Thoracic aorta (tissue), 2 donors: ENCODE measurements around the gene CCDC182. TPM values are rescaled to one million over a fixed set of nuclear protein-coding genes. Genes with fewer than 3 reads are reported as not detected.

ENCODE experiments used
- ATAC-seq: fragments of 150-250 bp; one replicate; pipeline ENCODE4 v1.8.0; 2017; ENCODE audit warnings: low read depth; ENCODE audit not compliant: insufficient number of reproducible peaks, low FRiP score
- DNase-seq: peaks from one replicate; pipeline ENCODE4 v3.0.0-alpha.2; 2020; ENCODE audit warnings: low spot score
- H3K27ac ChIP-seq, 2 donors: fragments of 200-600 bp; sonication (generic); 1 replicate in 1 of 2; 2 replicates in 1 of 2; pipeline ENCODE4 v1.5.1; 2016; ENCODE audit warnings: mild to moderate bottlenecking in 2 of 2, moderate library complexity in 2 of 2
- H3K27me3 ChIP-seq: fragments of 200-600 bp; sonication (generic); replicated peaks from 2 replicates; pipeline ENCODE4 v1.6.0; 2016; ENCODE audit warnings: mild to moderate bottlenecking; ENCODE audit not compliant: insufficient read depth
- H3K36me3 ChIP-seq: fragments of 200-600 bp; sonication (generic); one replicate; pipeline ENCODE4 v1.5.1; 2016
- H3K4me1 ChIP-seq, 2 donors: fragments of 200-600 bp; sonication (generic); 1 replicate in 1 of 2; 2 replicates in 1 of 2; pipeline versions ENCODE4 v1.5.1 to v1.6.0; 2016; ENCODE audit warnings: low read depth in 2 of 2, mild to moderate bottlenecking in 1 of 2; ENCODE audit not compliant: control insufficient read depth in 1 of 2
- H3K4me3 ChIP-seq: fragments of 200-600 bp; sonication (generic); 2 replicates; pipeline ENCODE4 v1.5.1; 2016; ENCODE audit warnings: mild to moderate bottlenecking
- H3K9me3 ChIP-seq: fragments of 200-600 bp; sonication (generic); 2 replicates; pipeline ENCODE4 v1.5.1; 2016
- total RNA-seq, 2 donors: library from RNA; depleted of rRNA; stranded (reverse); fragments of >200 nt; gene quantifications; one replicate each; pipeline versions ENCODE4 v1.1.0 to v1.2.3, GENCODE V29; 2016
- TF ChIP-seq, protein P1 (sequence below): fragments of 200-600 bp; sonication (generic); IDR thresholded peaks from one replicate; pipeline ENCODE4 v1.5.1; 2019; ENCODE audit warnings: antibody characterized with exemption

The CCDC182 gene
- not detected for total RNA-seq

DNA sequence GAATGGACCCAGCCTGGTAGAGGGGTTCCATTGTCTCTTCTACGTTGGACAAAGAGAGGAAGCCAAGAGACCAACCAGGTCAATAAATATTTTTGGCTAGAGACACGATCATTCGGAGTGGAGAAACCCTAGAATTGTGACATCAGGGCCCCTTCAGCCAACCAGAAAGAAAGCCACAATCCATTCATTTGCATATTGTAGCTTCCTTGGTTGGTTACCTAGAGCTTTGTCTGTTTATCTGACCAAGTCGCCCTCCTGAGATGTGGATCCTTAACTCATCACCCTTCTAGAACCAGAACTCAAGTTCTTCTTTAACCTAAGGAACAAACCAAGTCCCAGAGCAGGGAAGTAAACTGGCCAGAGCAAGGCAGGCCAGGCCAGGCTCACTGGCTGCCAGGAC is at the start of gene CCDC182:
CCDC182 (minus strand) TSS at position 58 of the 400 bp plus-strand sequence; CDS start at position 31, 27 bp downstream.
- Histone ChIP-seq H3K27ac (no peak within 1 kb of the TSS), H3K4me1 (no peaks in the 10 kb centered on the region), H3K4me3 (no peak within 1 kb of the TSS), H3K9me3 (no peaks in the 10 kb centered on the region), H3K27me3 (no peaks in the 10 kb centered on the region), H3K36me3 (no peaks in the 10 kb centered on the region)
- ATAC-seq (no peak), DNase-seq (no peak)
- TF ChIP-seq, protein P1, sequence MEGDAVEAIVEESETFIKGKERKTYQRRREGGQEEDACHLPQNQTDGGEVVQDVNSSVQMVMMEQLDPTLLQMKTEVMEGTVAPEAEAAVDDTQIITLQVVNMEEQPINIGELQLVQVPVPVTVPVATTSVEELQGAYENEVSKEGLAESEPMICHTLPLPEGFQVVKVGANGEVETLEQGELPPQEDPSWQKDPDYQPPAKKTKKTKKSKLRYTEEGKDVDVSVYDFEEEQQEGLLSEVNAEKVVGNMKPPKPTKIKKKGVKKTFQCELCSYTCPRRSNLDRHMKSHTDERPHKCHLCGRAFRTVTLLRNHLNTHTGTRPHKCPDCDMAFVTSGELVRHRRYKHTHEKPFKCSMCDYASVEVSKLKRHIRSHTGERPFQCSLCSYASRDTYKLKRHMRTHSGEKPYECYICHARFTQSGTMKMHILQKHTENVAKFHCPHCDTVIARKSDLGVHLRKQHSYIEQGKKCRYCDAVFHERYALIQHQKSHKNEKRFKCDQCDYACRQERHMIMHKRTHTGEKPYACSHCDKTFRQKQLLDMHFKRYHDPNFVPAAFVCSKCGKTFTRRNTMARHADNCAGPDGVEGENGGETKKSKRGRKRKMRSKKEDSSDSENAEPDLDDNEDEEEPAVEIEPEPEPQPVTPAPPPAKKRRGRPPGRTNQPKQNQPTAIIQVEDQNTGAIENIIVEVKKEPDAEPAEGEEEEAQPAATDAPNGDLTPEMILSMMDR, result no peak

DNA sequence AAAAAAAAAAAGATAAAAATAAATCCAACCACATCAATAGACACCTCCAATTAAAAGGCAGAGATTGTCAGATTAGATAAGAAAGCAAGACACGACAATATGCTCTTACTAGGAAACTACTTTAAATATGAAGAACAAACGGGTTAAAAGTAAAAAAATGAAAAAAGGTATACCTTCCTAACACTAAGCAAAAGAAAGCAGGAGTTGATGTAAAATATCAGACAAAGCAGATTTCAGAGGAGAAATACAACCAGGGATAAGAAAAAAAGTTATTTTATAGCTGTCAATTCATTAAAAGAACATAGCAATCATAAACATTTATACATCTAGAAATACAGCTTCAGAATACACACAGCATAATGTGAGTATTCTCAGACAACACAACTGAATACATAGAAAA is 49.7 kb upstream of the CCDC182 start:
- Histone ChIP-seq H3K9me3 (no peaks in the 10 kb centered on the region), H3K27me3 (no peaks in the 10 kb centered on the region), H3K36me3 (no peaks in the 10 kb centered on the region), H3K4me3 (no peak overlapping the region), H3K27ac (no peak overlapping the region), H3K4me1 (no peaks in the 10 kb centered on the region)
- TF ChIP-seq, protein P1, result no peak
- ATAC-seq (no peak), DNase-seq (no peak)

DNA sequence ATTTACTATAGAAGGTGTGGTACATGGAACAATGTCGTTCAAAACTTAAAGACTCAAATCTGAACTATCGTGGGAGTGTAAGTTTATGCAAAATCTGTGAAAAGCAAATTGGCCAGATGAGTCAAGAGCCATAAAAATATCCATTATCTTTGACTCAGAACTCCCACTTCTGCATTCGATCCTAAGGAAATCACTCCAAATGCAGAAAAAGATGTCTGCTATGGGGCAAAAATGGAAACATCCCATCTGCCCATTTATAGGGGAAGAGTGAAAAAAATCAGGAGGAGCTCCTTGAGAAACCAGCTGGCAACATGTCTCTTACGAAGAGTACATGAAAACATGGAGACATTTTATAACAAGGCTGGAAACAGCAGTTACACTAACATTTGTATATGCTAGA is 43.6 kb upstream of the CCDC182 start:
- no peak for ATAC-seq
- DNase-seq, result no peak
- no peak overlapping the region for H3K27ac ChIP-seq
- no peaks in the 10 kb centered on the region for H3K36me3 ChIP-seq
- H3K4me1 ChIP-seq, result no peaks in the 10 kb centered on the region
- no peaks in the 10 kb centered on the region for H3K27me3 ChIP-seq
- no peaks in the 10 kb centered on the region for H3K9me3 ChIP-seq
- H3K4me3 ChIP-seq, result no peak overlapping the region
- TF ChIP-seq, protein P1, result no peak

DNA sequence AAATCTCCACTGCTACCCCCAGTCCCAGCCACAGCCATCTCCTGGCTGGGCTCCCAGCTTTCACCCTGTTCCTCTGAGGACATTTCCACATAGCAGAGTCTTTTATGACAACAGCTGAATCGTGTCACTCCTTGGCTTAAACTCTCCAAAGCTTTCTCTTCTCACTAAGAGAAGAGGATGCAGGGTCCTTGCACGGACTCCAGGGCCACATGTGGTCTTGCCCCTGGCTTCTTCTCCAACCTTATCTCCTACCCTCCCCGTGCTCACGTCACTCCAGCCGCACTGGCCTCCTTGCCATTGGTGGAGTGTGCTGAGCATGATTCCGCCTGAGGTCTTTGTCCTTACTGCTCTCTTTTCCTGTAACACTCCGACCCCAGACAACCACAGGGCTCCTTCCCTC is 39.9 kb upstream of the CCDC182 start:
- Histone ChIP-seq H3K9me3 (no peaks in the 10 kb centered on the region), H3K27me3 (no peaks in the 10 kb centered on the region), H3K36me3 (no peaks in the 10 kb centered on the region), H3K27ac (no peak overlapping the region), H3K4me1 (peaks cover 10% of the 10 kb centered on the region in 2 donors), H3K4me3 (no peak overlapping the region)
- DNase-seq (no peak), ATAC-seq (no peak)
- TF ChIP-seq, protein P1, result no peak

DNA sequence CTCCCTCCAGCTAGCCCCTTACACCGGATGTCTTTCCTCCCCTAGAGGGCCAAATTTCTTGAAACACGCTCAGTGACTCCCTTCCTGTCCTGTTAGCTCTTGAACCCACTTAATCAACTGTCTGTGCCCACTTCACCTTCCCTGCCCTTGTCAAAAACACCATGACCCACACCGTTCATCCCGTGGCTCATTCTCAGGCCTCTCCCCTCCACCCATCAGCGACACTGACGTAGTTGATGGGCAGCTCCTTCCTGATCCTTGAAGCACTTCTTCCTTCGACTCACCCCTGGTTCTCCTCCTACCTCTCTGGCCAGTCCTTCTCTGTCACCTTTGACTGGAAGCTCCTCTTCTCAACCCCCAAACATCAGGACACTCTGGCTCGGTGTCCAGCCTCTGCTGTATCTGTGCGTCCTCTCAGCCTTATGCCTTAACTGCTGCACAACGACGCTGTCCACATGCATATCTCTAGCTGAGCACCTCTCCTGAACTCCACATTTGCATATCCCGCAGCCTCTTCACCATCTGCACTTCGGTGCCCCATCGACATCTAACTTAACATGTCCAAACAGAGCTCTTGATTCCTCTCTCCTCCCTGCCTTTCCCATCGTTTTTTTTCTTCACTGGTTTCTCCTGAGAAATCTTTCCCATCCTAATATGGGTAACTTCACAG is 39.3 kb upstream of the CCDC182 start:
- ATAC-seq (no peak), DNase-seq (no peak)
- TF ChIP-seq, protein P1, result no peak
- H3K27ac ChIP-seq, result no peak overlapping the region
- no peaks in the 10 kb centered on the region for H3K27me3 ChIP-seq
- H3K9me3 ChIP-seq, result no peaks in the 10 kb centered on the region
- no peaks in the 10 kb centered on the region for H3K36me3 ChIP-seq
- H3K4me1 ChIP-seq, result peaks cover 10% of the 10 kb centered on the region in 2 donors
- no peak overlapping the region for H3K4me3 ChIP-seq
